Kidney (tissue), 14 donors: ENCODE results near the gene PLEKHO2. TPM values are rescaled to one million over a fixed set of nuclear protein-coding genes. Genes with fewer than 3 reads are reported as not detected.

Experiments
- DNase-seq, 5 donors: peaks; one replicate each; pipeline ENCODE4 v3.0.0-alpha.2; 2013 to 2020
- FAIRE-seq: peaks from 2 replicates; lab custom pipeline; 2012; peaks lifted over from hg19 to GRCh38; lab: Jason Lieb, UNC
- H3K27ac ChIP-seq, 2 donors: one replicate each; pipeline ENCODE4 v1.7.0; 2013; ENCODE audit warnings: low read depth in 2 of 2, low read length in 2 of 2, inconsistent platforms in 1 of 2
- H3K27me3 ChIP-seq: one replicate; pipeline ENCODE4 v1.7.1; 2013; ENCODE audit warnings: low read length, inconsistent platforms; ENCODE audit not compliant: control insufficient read depth, insufficient read depth
- H3K36me3 ChIP-seq, 3 donors: one replicate each; pipeline versions ENCODE4 v1.7.0 to v1.7.1; 2013; ENCODE audit warnings: low read length in 3 of 3, control low read depth in 1 of 3, inconsistent platforms in 1 of 3; ENCODE audit not compliant: insufficient read depth in 3 of 3, control insufficient read depth in 2 of 3
- H3K4me1 ChIP-seq, 3 donors: one replicate each; pipeline versions ENCODE4 v1.7.0 to v1.7.1; 2013; ENCODE audit warnings: low read length in 3 of 3, inconsistent platforms in 1 of 3, low read depth in 1 of 3; ENCODE audit not compliant: control insufficient read depth in 2 of 3, insufficient read depth in 2 of 3
- H3K4me3 ChIP-seq, 3 donors: one replicate each; pipeline versions ENCODE4 v1.7.0 to v1.8.1; 2013; ENCODE audit warnings: low read length in 3 of 3, control low read depth in 1 of 3, inconsistent platforms in 1 of 3
- H3K9ac ChIP-seq, 3 donors: one replicate each; pipeline versions ENCODE4 v1.7.0 to v1.7.1; 2013; ENCODE audit warnings: low read length in 3 of 3, control low read depth in 1 of 3, inconsistent platforms in 1 of 3
- H3K9me3 ChIP-seq, 3 donors: one replicate each; pipeline versions ENCODE4 v1.7.0 to v1.7.1; 2013; ENCODE audit warnings: low read length in 3 of 3, control low read depth in 1 of 3, inconsistent platforms in 1 of 3; ENCODE audit not compliant: control insufficient read depth in 2 of 3, insufficient read depth in 1 of 3
- CTCF ChIP-seq: IDR thresholded peaks from 3 replicates; pipeline ENCODE4 v1.5.1; 2012; ENCODE audit warnings: mild to moderate bottlenecking, moderate library complexity, borderline replicate concordance; ENCODE audit not compliant: insufficient read depth; ENCODE audit errors: extremely low read depth
- intact Hi-C: fragments of 100-400 bp; cut with DNase I; formaldehyde crosslinking; loops from one replicate; pipeline ENCODE4 v1.11.1; 2022
- polyA plus RNA-seq: library from polyadenylated mRNA; stranded (reverse); fragments of 350-450 nt; fragmentation: Illumina TruSeq; extraction: RNeasy Lipid Tissue Mini Kit (QIAGEN cat#74804); gene quantifications from one replicate; pipeline ENCODE4 v1.2.3, GENCODE V29; 2014; ENCODE audit warnings: low read depth, low replicate concordance; ENCODE audit not compliant: insufficient read depth
- total RNA-seq: library from RNA; stranded (reverse); fragmentation: NEBNext Ultra II Directional; extraction: Animal tissue kit (Norgen Biotek cat#: 25700); gene quantifications from one replicate; pipeline ENCODE4 v1.2.1, GENCODE V29; 2021
- donor health status: control.
- donor health status: control.
- donor health status: control.
- donor health status: control.
- donor health status: control.
- donor health status: DM: yes; HTN: yes; CAD: no.
- donor health status: Normal renal cell carcinoma (clear cell type).

The PLEKHO2 gene
- total and polyA plus RNA-seq, 2 donors from 2014 or later = 12.0 to 48.6 TPM

- no peak overlapping the region for H3K4me3 ChIP-seq
- intact Hi-C loops = no loop called here
- DNase-seq = peak in 1 of 5 donors; percentile 12
Measured at GRCh38 chr15:64916365-64916764, 74.7 kb downstream of the PLEKHO2 start.

GRCh38 chr15:64917211-64917610 is 75.5 kb downstream of the PLEKHO2 start:
- intact Hi-C loops = no loop called here
- no peak for FAIRE-seq

More at GRCh38 chr15:64916365-64916764, 74.7 kb downstream of the PLEKHO2 start:
- no peak for TF ChIP-seq CTCF
- H3K36me3 ChIP-seq = no peaks in the 10 kb centered on the region
- H3K27me3 ChIP-seq = no peaks in the 10 kb centered on the region
- no peak for FAIRE-seq
- H3K9ac ChIP-seq = no peak overlapping the region
- peaks cover 0 to 5% (median 0%) of the 10 kb centered on the region in 3 donors for H3K4me1 ChIP-seq
- H3K9me3 ChIP-seq = no peaks in the 10 kb centered on the region
- no peak overlapping the region for H3K27ac ChIP-seq

More at GRCh38 chr15:64917211-64917610, 75.5 kb downstream of the PLEKHO2 start:
- no peak for TF ChIP-seq CTCF
- no peak for DNase-seq
- Histone ChIP-seq H3K27me3 (no peaks in the 10 kb centered on the region), H3K27ac (no peak overlapping the region), H3K4me3 (no peak overlapping the region), H3K4me1 (peaks cover 0 to 1% (median 0%) of the 10 kb centered on the region in 3 donors), H3K9ac (no peak overlapping the region), H3K36me3 (no peaks in the 10 kb centered on the region), H3K9me3 (no peaks in the 10 kb centered on the region)

Other genes starting within 250 kb of the PLEKHO2 start
- 8.2 TPM for gene RBPMS2, start 66.3 kb upstream of the PLEKHO2 start, total RNA-seq
- gene RBPMS2, start 66.3 kb upstream of the PLEKHO2 start, polyA plus RNA-seq = 24.2 TPM
- 2.0 TPM for gene PIF1, start 16.3 kb upstream of the PLEKHO2 start, total RNA-seq
- gene PIF1, start 16.3 kb upstream of the PLEKHO2 start, polyA plus RNA-seq = 0.47 TPM
- gene ANKDD1A, start 70.0 kb downstream of the PLEKHO2 start, total RNA-seq = 8.0 TPM
- 1.9 TPM for gene ANKDD1A, start 70.0 kb downstream of the PLEKHO2 start, polyA plus RNA-seq
- gene SPG21, start 148.0 kb downstream of the PLEKHO2 start, total RNA-seq = 82.8 TPM
- gene SPG21, start 148.0 kb downstream of the PLEKHO2 start, polyA plus RNA-seq = 115 TPM
- gene MTFMT, start 187.7 kb downstream of the PLEKHO2 start, total RNA-seq = 12.5 TPM
- 11.7 TPM for gene MTFMT, start 187.7 kb downstream of the PLEKHO2 start, polyA plus RNA-seq
- gene SLC51B, start 203.5 kb downstream of the PLEKHO2 start, total RNA-seq = 2.9 TPM
- 40.9 TPM for gene SLC51B, start 203.5 kb downstream of the PLEKHO2 start, polyA plus RNA-seq
- gene RASL12, start 226.1 kb downstream of the PLEKHO2 start, total RNA-seq = 7.6 TPM
- gene RASL12, start 226.1 kb downstream of the PLEKHO2 start, polyA plus RNA-seq = 6.7 TPM
- gene KBTBD13, start 234.8 kb downstream of the PLEKHO2 start, total RNA-seq = 0.06 TPM
- gene KBTBD13, start 234.8 kb downstream of the PLEKHO2 start, polyA plus RNA-seq = not detected